T-cell (primary cell): ENCODE results near the gene JUN. TPM values are rescaled to one million over a fixed set of nuclear protein-coding genes. Genes with fewer than 3 reads are reported as not detected.

Experiments
- ATAC-seq, 4 experiments: fragments of 200-7000 bp in 3 of 4; fragments of 150-1000 bp in 1 of 4; cut with Tn5 transposase; replicated peaks in 1 of 4; 1 replicate in 3 of 4; 2 replicates in 1 of 4; pipeline ENCODE4 v1.10.0; 2021; ENCODE audit warnings: moderate library complexity in 3 of 4, mild to moderate bottlenecking in 2 of 4, moderate number of reproducible peaks in 1 of 4
- CTCF ChIA-PET, 2 donors: fragments of 300-600 bp; sonication (Branson Sonifier 250); formaldehyde crosslinking; loops; one replicate each; lab custom pipeline; 2022; ENCODE audit warnings: antibody characterized with exemption in 2 of 2; lab: Charles Lee
- POLR2A ChIA-PET, 2 donors: fragments of 300-600 bp; sonication (Branson Sonifier 250); formaldehyde crosslinking; loops; one replicate each; lab custom pipeline; 2022; ENCODE audit warnings: antibody characterized with exemption in 2 of 2; lab: Charles Lee
- DNase-seq, 35 experiments: peaks; one replicate each; pipeline versions ENCODE4 v3.0.0 to v3.0.0-alpha.2; 2013 to 2023
- H3K27ac ChIP-seq: one replicate; pipeline ENCODE4 v1.5.1; 2013; ENCODE audit warnings: low read length
- H3K27me3 ChIP-seq, 2 experiments: replicated peaks in 1 of 2; 1 replicate in 1 of 2; 2 replicates in 1 of 2; pipeline versions ENCODE4 v1.6.1 to v1.7.0; 2013; ENCODE audit warnings: low read length in 1 of 2, mixed read lengths in 1 of 2; ENCODE audit not compliant: control insufficient read depth in 2 of 2, insufficient read depth in 2 of 2; ENCODE audit errors: extremely low read depth in 1 of 2
- H3K36me3 ChIP-seq, 2 donors: 1 replicate in 1 of 2; 2 replicates in 1 of 2; pipeline versions ENCODE4 v1.6.1 to v1.7.0; 2013; ENCODE audit warnings: low read length in 1 of 2; ENCODE audit not compliant: control insufficient read depth in 2 of 2, insufficient read depth in 1 of 2; ENCODE audit errors: extremely low read depth in 1 of 2
- H3K4me1 ChIP-seq, 2 experiments: 1 replicate in 1 of 2; 2 replicates in 1 of 2; pipeline versions ENCODE4 v1.6.1 to v1.7.0; 2013; ENCODE audit warnings: low read length in 2 of 2, mixed read lengths in 1 of 2; ENCODE audit not compliant: insufficient read depth in 2 of 2, control insufficient read depth in 1 of 2; ENCODE audit errors: extremely low read depth in 1 of 2
- H3K4me3 ChIP-seq, 2 donors: 1 replicate in 1 of 2; 2 replicates in 1 of 2; pipeline versions ENCODE4 v1.5.1 to v1.7.0; 2013; ENCODE audit warnings: mild to moderate bottlenecking in 2 of 2, low read length in 1 of 2, moderate library complexity in 1 of 2; ENCODE audit not compliant: control insufficient read depth in 1 of 2; ENCODE audit errors: extremely low read depth in 1 of 2
- H3K9me3 ChIP-seq: 2 replicates; pipeline ENCODE4 v1.7.0; 2013
- H3K27ac Mint-ChIP-seq, 2 donors: one replicate each; pipeline ENCODE4 v1.8.0; 2020 to 2021; ENCODE audit warnings: mild to moderate bottlenecking in 2 of 2, mixed read lengths in 2 of 2
- H3K27me3 Mint-ChIP-seq, 2 donors: one replicate each; pipeline ENCODE4 v1.8.0; 2021 to 2022; ENCODE audit warnings: mixed read lengths in 2 of 2
- H3K36me3 Mint-ChIP-seq: one replicate; pipeline ENCODE4 v1.8.0; 2021; ENCODE audit warnings: mixed read lengths
- H3K4me1 Mint-ChIP-seq, 3 donors: one replicate each; pipeline ENCODE4 v1.8.0; 2020 to 2022; ENCODE audit warnings: mixed read lengths in 3 of 3, mild to moderate bottlenecking in 1 of 3
- H3K4me3 Mint-ChIP-seq, 3 donors: one replicate each; pipeline ENCODE4 v1.8.0; 2020 to 2022; ENCODE audit warnings: mild to moderate bottlenecking in 3 of 3, mixed read lengths in 3 of 3, moderate library complexity in 3 of 3
- H3K9me3 Mint-ChIP-seq, 3 donors: one replicate each; pipeline ENCODE4 v1.8.0; 2020 to 2022; ENCODE audit warnings: mixed read lengths in 3 of 3
- WGBS: methylation state at CpG from one replicate; pipeline ENCODE4 v1.1.5; 2013; ENCODE audit warnings: missing lambda C conversion rate; ENCODE audit not compliant: insufficient coverage; 5-methylcytosine and 5-hydroxymethylcytosine counted together
- total RNA-seq, 35 experiments: library from RNA in 6 of 35; stranded (reverse) in 6 of 35; fragments of 120-200 nt in 1 of 35; gene quantifications; one replicate each; pipeline versions ENCODE4 v1.2.1 to v1.2.4 and lab custom pipeline; 2013 to 2026

JUN gene
- total RNA-seq, 5 donors from 2014 or later (not counting 1 experiment from before 2014, with no cell fraction given), result 43.2 to 1,335 (median 56.6) TPM

GRCh38 chr1:58779059-58779754 lies 4.6 kb downstream of the JUN start:
- Mint-ChIP-seq H3K27me3 (peaks cover 0 to 2% of the 10 kb centered on the region in 2 donors), H3K4me1 (peaks cover 21 to 28% (median 23%) of the 10 kb centered on the region in 3 donors), H3K9me3 (no peaks in the 10 kb centered on the region), H3K27ac (no peak overlapping the region), H3K4me3 (no peak overlapping the region), H3K36me3 (peaks cover 9% of the 10 kb centered on the region)
- Histone ChIP-seq H3K4me1 (peaks cover 5 to 19% of the 10 kb centered on the region in 2 experiments), H3K27ac (no peak overlapping the region), H3K27me3 (peaks cover 0 to 7% of the 10 kb centered on the region in 2 experiments), H3K36me3 (no peaks in the 10 kb centered on the region), H3K9me3 (no peaks in the 10 kb centered on the region), H3K4me3 (no peak overlapping the region)
- peak in 1 of 35 experiments; percentile 11 for DNase-seq
- ChIA-PET CTCF (interaction anchor here (0.6 to 0.8 kb wide), 3 partner anchors 163 to 920 kb away, joined by 3 to 4 read pairs (median 3); no protein-coding TSS in a partner anchor), POLR2A (interaction anchor here (0.5 to 0.7 kb wide), 7 partner anchors 11 to 498 kb away, joined by 3 to 5 read pairs (median 3); no protein-coding TSS in a partner anchor)
- no peak for ATAC-seq
- WGBS, result no CpG with 5 or more reads among the region's 2 CpGs

GRCh38 chr1:58778385-58779000 lies 5.4 kb downstream of the JUN start:
- peaks cover 9% of the 10 kb centered on the region for H3K36me3 Mint-ChIP-seq
- H3K4me3 Mint-ChIP-seq, result no peak overlapping the region
- peaks cover 0 to 7% of the 10 kb centered on the region in 2 experiments for H3K27me3 ChIP-seq
- H3K9me3 Mint-ChIP-seq, result no peaks in the 10 kb centered on the region
- no peak overlapping the region for H3K27ac ChIP-seq
- no peak for ATAC-seq
- H3K4me1 ChIP-seq, result peaks cover 9 to 20% of the 10 kb centered on the region in 2 experiments
- H3K9me3 ChIP-seq, result no peaks in the 10 kb centered on the region
- CTCF ChIA-PET, result interaction anchor here (0.6 to 0.8 kb wide), 2 partner anchors 164 to 920 kb away, joined by 3 read pairs; no protein-coding TSS in a partner anchor
- peaks cover 20 to 32% (median 28%) of the 10 kb centered on the region in 3 donors for H3K4me1 Mint-ChIP-seq
- DNase-seq, result peak in 1 of 35 experiments; percentile 18
- H3K36me3 ChIP-seq, result no peaks in the 10 kb centered on the region
- POLR2A ChIA-PET, result interaction anchor here in 1 of 2 donors (0.5 to 0.6 kb wide), 3 partner anchors 10 to 225 kb away, joined by 3 to 4 read pairs (median 3); no protein-coding TSS in a partner anchor
- H3K27ac Mint-ChIP-seq, result no peak overlapping the region
- no peak overlapping the region for H3K4me3 ChIP-seq
- peaks cover 0 to 2% of the 10 kb centered on the region in 2 donors for H3K27me3 Mint-ChIP-seq
- no CpG with 5 or more reads among the region's 3 CpGs for WGBS

GRCh38 chr1:58774027-58774426 lies 9.8 kb downstream of the JUN start:
- DNase-seq, result no peak
- Histone ChIP-seq H3K27ac (no peak overlapping the region), H3K4me3 (no peak overlapping the region), H3K27me3 (no peaks in the 10 kb centered on the region), H3K4me1 (peaks cover 6 to 8% of the 10 kb centered on the region in 2 experiments), H3K36me3 (no peaks in the 10 kb centered on the region), H3K9me3 (no peaks in the 10 kb centered on the region)
- Mint-ChIP-seq H3K36me3 (no peaks in the 10 kb centered on the region), H3K4me1 (peaks cover 11 to 13% (median 13%) of the 10 kb centered on the region in 3 donors), H3K27me3 (peaks cover 0 to 2% of the 10 kb centered on the region in 2 donors), H3K9me3 (no peaks in the 10 kb centered on the region), H3K4me3 (peak overlapping the region in 1 of 3 donors; percentile 30), H3K27ac (no peak overlapping the region)
- WGBS, result no CpG with 5 or more reads among the region's 1 CpG
- ATAC-seq, result no peak
- CTCF ChIA-PET, result no interaction called here
- POLR2A ChIA-PET, result interaction anchor here in 1 of 2 donors (1.1 kb wide), 1 partner anchor 84 kb away, joined by 3 read pairs; no protein-coding TSS in a partner anchor

- Histone ChIP-seq H3K9me3 (no peaks in the 10 kb centered on the region), H3K36me3 (no peaks in the 10 kb centered on the region), H3K4me3 (no peak overlapping the region), H3K4me1 (peaks cover 6 to 8% of the 10 kb centered on the region in 2 experiments), H3K27me3 (no peaks in the 10 kb centered on the region), H3K27ac (no peak overlapping the region)
- H3K9me3 Mint-ChIP-seq, result no peaks in the 10 kb centered on the region
- peak; percentile 33 to 72 (median 62) for ATAC-seq
- peak in 4 of 35 experiments; percentile 3 to 27 (median 9) for DNase-seq
- H3K4me1 Mint-ChIP-seq, result peaks cover 11 to 13% (median 13%) of the 10 kb centered on the region in 3 donors
- H3K27me3 Mint-ChIP-seq, result peaks cover 0 to 2% of the 10 kb centered on the region in 2 donors
- H3K36me3 Mint-ChIP-seq, result no peaks in the 10 kb centered on the region
- ChIA-PET POLR2A (interaction anchor here (0.6 to 1.2 kb wide), 3 partner anchors 10 to 923 kb away, joined by 3 to 5 read pairs (median 4); partner anchors contain the start of gene JUN (in 1 of the 2)), CTCF (interaction anchor here (0.6 to 1.4 kb wide), 2 partner anchors 11 to 69 kb away, joined by 4 read pairs; no protein-coding TSS in a partner anchor)
- peak overlapping the region; percentile 35 to 73 for H3K27ac Mint-ChIP-seq
- 0% methylated on average over 1 of the region's 3 CpGs for WGBS
- peak overlapping the region in 1 of 3 donors; percentile 30 for H3K4me3 Mint-ChIP-seq
Measured at GRCh38 chr1:58773406-58773840, 10.4 kb downstream of the JUN start.

GRCh38 chr1:58769809-58770320 lies 14.0 kb downstream of the JUN start:
- ATAC-seq (no peak), DNase-seq (no peak)
- no peak overlapping the region for H3K27ac ChIP-seq
- Mint-ChIP-seq H3K4me3 (no peak overlapping the region), H3K9me3 (no peaks in the 10 kb centered on the region), H3K27me3 (peaks cover 2 to 3% of the 10 kb centered on the region in 2 donors), H3K4me1 (peaks cover 11 to 13% (median 13%) of the 10 kb centered on the region in 3 donors), H3K27ac (no peak overlapping the region), H3K36me3 (no peaks in the 10 kb centered on the region)
- WGBS, result 59% methylated on average over 5 of the region's 9 CpGs
- POLR2A ChIA-PET, result no interaction called here
- CTCF ChIA-PET, result no interaction called here
- H3K9me3 ChIP-seq, result no peaks in the 10 kb centered on the region
- H3K36me3 ChIP-seq, result no peaks in the 10 kb centered on the region
- H3K4me1 ChIP-seq, result peaks cover 6 to 8% of the 10 kb centered on the region in 2 experiments
- H3K27me3 ChIP-seq, result no peaks in the 10 kb centered on the region
- H3K4me3 ChIP-seq, result no peak overlapping the region
